HG03175 (cell line): ENCODE results near the gene EPHB2.

Experiments
- ATAC-seq: cut with Tn5 transposase; IDR thresholded peaks from one replicate; pipeline ENCODE4 v1.9.1; 2021; ENCODE audit warnings: mild to moderate bottlenecking, moderate library complexity; ENCODE audit not compliant: unreplicated experiment

EPHB2 gene

GRCh38 chr1:22721122-22721873 is 10.7 kb downstream of the EPHB2 start:
- no peak for ATAC-seq

- ATAC-seq = no peak
Measured at GRCh38 chr1:22722901-22723550, 12.4 kb downstream of the EPHB2 start.

- ATAC-seq = no peak
Measured at GRCh38 chr1:22727873-22728272, 17.2 kb downstream of the EPHB2 start.

GRCh38 chr1:22728751-22729399 is 18.2 kb downstream of the EPHB2 start:
- ATAC-seq = no peak

DNA sequence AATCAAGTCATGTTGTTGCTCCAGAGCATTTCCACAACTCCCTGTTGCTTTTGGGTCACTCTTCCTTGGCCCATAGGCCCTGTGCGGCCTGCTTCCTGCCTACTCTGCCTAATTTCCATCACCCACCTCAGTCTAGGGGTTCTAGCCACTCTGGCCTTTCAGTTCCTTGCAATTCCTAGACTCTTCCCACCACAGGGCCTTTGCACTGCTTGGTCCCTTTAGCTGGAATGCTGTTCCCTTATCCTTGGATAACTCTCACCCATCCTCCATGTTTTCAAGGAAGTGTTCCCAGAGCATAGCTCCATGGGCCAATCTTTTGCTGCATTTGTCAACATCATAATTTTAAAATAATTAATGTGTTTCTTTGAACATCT is 18.7 kb downstream of the EPHB2 start:
- no peak for ATAC-seq

DNA sequence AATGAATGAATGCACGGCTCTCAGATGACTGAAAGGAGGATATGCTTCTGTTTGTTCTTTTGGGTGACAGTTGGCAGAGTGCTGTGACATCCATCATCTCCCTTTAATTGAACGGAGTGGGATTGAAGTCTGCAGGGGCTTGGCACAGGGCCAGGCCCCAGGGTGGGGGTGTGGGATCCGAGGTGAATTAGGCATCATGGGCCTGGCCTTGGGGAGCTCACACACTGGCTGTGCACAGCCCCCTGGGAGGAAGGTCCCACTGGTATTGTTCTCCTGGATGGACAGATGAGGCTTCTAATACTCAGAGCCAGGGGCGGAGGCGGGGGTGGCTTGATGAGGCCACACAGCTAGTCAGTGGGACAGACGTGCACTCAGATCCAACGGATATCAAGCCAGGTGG is 19.3 kb downstream of the EPHB2 start:
- ATAC-seq = no peak

DNA sequence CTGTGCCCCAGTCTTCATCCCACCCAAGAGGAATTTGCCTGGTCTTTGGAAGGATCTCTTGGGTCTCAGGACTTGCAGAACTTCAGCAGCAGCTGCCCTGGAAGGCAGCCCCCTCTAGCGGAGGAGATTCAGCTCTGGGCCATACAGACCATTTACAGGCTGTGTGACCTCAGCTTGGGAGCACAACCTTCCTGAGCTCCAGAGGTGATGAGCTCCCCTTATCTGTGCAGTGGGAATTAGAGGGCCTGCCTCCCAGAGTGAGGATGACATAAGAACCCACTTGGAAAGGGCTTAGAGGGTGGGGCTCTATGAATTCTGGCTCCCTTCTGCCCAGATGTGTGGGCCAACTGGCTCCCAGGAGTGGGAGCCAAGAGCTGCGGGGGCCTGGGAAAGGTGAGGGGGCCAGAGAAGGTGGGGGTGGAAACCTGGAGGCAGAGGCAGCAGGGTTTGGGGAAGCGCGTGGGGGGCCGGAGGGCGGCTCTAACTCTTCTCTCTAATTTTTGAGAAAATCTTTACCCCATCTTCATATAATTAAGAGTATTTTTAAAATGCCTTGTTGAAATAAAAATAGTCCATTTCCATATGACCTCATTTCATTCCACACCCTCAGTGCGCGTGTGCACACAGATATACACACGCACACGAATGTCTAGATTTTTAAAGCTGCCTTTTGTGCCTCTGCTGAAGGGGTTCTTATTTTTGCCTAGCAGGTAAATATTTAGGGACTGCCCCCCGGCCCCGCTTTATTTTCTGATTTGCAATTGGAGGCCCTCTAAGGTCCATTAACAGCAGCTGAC is 21.5 kb downstream of the EPHB2 start:
- ATAC-seq = no peak

GRCh38 chr1:22733643-22734042 is 23.0 kb downstream of the EPHB2 start:
- ATAC-seq = no peak

DNA sequence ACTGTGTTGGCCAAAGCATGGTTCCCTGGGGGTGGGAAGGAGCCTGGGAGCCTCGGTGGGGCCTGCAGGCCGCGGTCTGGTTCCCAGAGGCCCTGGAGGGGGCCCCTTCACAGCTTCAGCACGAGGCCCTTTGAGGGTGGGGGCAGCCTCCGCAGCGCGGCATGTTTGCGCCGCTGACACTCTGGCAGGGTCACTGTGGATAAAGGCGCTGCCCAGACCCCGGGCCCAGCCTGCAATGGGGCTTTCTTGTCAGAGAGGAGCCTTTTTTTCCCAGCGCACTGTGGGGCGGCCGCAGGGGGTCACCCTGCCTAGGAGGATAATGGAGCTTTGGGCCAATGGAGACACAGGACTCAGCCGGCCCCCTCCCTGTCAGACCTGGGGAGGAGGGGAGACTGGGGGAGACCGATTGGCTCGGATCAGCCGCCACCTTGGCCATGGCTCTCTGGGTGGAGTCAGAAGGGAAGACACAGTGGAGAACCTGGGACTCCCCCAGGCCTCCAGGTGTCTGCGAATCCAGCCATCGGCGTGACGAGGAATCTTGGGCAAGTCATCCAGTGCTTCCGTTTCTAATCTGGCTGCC is 26.0 kb downstream of the EPHB2 start:
- no peak for ATAC-seq

- no peak for ATAC-seq
Measured at GRCh38 chr1:22737374-22738068, 26.9 kb downstream of the EPHB2 start.

- no peak for ATAC-seq
Measured at GRCh38 chr1:22738069-22738435, 27.4 kb downstream of the EPHB2 start.

- no peak for ATAC-seq
Measured at GRCh38 chr1:22738522-22738921, 27.9 kb downstream of the EPHB2 start.

GRCh38 chr1:22739648-22740385 is 29.2 kb downstream of the EPHB2 start:
- no peak for ATAC-seq

- no peak for ATAC-seq
Measured at GRCh38 chr1:22741118-22741517, 30.5 kb downstream of the EPHB2 start.

GRCh38 chr1:22745669-22746585 is 35.3 kb downstream of the EPHB2 start:
- ATAC-seq = no peak

- ATAC-seq = no peak
Measured at GRCh38 chr1:22747021-22747734, 36.5 kb downstream of the EPHB2 start.

DNA sequence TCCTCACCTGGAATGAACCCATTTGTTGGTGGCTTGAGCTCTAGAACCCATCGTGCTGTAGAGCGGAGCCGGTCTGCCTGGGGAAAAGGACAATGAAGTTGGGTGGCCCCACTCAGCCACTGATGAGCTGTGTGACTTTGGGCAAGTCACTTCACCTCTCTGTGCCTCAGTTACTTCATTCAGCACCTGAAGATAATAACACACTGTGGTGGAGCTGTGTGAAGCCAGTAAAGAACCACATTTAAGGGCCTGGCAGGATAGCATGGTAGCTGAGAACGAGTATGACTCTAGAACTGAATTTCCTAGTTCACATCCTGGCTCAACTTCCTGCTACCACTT is 37.1 kb downstream of the EPHB2 start:
- ATAC-seq = no peak

DNA sequence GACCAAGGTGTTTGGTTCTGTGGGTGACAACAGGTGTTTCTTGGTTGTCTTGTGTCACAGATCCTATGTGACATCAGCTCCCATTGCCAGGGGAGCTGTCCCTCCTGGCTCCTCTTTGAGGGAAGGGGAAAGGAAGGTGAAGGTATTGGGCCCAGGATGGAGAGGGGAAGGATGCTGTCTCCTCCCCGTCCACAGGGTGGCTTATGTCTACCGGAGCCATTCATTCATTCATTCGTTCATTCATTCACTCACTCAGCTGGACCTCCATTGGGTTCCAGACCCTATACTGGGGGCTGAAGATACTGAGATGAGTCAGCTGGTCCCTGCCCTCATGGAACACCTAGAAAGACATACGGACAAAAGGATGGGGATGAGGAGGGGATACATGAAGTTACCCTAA is 38.9 kb downstream of the EPHB2 start:
- ATAC-seq = no peak
